GM12864 (cell line): ENCODE results near the gene CHRNA10.

Experiments
- DNase-seq: peaks from one replicate; pipeline ENCODE4 v3.0.0-alpha.2; 2011; ENCODE audit warnings: low read depth
- H3K4me3 ChIP-seq: 2 replicates; pipeline ENCODE4 v1.5.1; 2011; ENCODE audit warnings: mild to moderate bottlenecking, low read depth, low read length, control low read depth
- TF ChIP-seq, protein P1 (sequence below): IDR thresholded peaks from 2 replicates; pipeline ENCODE4 v1.5.1; 2011; ENCODE audit warnings: low read depth, mild to moderate bottlenecking, moderate library complexity, low read length, control low read depth, inconsistent platforms; ENCODE audit errors: missing control alignments

CHRNA10 gene

GRCh38 chr11:3666023-3666530 lies 5.1 kb downstream of the CHRNA10 start:
- DNase-seq: no peak
- no peak overlapping the region for H3K4me3 ChIP-seq
- TF ChIP-seq, protein P1, sequence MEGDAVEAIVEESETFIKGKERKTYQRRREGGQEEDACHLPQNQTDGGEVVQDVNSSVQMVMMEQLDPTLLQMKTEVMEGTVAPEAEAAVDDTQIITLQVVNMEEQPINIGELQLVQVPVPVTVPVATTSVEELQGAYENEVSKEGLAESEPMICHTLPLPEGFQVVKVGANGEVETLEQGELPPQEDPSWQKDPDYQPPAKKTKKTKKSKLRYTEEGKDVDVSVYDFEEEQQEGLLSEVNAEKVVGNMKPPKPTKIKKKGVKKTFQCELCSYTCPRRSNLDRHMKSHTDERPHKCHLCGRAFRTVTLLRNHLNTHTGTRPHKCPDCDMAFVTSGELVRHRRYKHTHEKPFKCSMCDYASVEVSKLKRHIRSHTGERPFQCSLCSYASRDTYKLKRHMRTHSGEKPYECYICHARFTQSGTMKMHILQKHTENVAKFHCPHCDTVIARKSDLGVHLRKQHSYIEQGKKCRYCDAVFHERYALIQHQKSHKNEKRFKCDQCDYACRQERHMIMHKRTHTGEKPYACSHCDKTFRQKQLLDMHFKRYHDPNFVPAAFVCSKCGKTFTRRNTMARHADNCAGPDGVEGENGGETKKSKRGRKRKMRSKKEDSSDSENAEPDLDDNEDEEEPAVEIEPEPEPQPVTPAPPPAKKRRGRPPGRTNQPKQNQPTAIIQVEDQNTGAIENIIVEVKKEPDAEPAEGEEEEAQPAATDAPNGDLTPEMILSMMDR: no peak

DNA sequence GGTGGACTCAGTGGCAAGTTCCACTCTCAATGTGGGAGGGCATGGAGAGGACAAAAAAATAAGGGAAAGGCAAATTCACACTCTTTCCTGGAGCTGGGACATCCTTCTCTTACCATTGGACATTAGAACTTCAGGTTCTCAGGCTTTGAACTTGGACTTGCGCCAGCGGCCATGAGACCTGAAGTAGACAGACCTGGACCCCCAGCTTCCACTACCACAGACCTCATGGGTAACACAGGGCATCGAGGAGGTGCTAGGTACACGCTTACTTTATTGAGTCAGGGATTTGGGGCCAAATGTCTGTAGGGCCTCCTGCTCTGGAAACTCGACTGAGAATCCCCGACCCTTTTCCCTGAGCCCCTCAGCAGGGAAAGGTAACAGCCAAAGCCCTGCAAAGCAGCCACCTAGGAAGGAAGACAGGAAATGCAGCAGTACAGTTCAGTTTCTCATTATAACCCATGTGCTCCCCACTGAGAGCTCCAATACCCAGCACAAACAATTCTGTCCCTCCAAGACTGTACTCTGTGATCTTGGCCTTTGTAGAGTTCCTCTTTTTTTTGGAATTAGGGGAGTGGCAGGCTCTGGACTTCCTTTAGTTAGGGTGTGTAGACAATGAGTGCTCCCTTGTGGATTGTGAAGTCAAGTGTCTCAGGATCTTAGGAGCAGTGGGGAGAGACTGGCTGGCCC lies 5.7 kb downstream of the CHRNA10 start:
- no peak for DNase-seq
- TF ChIP-seq, protein P1: no peak
- H3K4me3 ChIP-seq: no peak overlapping the region

DNA sequence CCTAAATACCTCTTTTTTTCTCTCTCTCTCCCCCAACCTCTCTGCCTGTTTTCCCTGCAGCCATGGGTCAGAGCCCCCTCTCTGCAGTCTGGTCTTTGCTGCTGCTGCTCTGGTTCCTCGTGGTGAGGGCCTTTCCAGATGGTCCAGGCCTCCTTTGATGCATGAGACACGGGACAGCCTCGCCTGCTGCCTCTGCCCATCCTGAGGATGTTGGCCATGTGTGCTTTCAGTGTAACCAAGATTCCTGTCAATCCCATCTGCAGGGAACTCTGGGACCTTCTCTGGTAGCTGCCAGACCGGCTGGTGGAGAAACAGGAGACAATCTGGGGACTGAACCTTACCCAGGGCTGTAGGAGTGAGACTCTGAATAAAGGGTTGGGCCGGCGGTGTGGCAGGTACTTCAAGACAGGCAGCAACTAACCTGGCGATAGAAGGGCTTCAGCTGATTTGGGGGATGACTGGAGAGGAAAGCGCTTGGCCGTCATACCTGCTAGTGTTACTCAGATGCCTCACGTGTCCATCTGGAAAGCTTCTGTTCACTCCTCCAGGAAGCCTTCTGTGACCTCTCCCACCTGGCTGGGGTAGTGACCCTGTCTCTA lies 7.1 kb downstream of the CHRNA10 start:
- DNase-seq: no peak
- TF ChIP-seq, protein P1: no peak
- H3K4me3 ChIP-seq: no peak overlapping the region

- TF ChIP-seq, protein P1: no peak
- no peak for DNase-seq
- no peak overlapping the region for H3K4me3 ChIP-seq
Measured at GRCh38 chr11:3662856-3663255, 8.3 kb downstream of the CHRNA10 start.

DNA sequence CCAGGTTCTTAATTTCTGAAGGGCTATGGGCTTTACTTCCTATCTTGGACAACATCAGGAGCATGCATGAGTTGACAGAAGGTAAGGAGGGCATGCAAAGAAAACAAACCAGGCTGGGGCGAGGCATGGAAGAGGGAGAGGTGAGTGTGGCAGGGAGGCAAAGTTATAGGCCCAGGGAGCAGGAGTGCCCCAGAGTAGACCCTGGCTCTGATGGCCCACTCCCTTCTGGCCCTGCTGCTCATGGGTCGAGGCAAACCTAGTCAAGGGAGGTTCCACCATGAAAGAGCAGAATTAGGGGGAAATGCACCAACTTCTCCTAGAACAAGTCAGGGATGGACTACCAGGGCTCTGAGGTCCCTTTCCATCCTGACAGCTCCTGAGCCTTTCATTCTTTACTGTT lies 10.2 kb downstream of the CHRNA10 start:
- TF ChIP-seq, protein P1: no peak
- DNase-seq: no peak
- H3K4me3 ChIP-seq: no peak overlapping the region

GRCh38 chr11:3659595-3660515 lies 11.3 kb downstream of the CHRNA10 start:
- no peak overlapping the region for H3K4me3 ChIP-seq
- TF ChIP-seq, protein P1: no peak
- DNase-seq: no peak
